ENCODE data around the gene KDELR1.

KDELR1 gene

GRCh38 chr19:48391100-48392005 lies at the start of gene KDELR1:
KDELR1 (minus strand) TSS chr19:48391551; CDS start chr19:48391358, 193 bp downstream.
- peak in 1 of 2 experiments; percentile 32 for DNase-seq (ENCODE audit: low read depth in 2 of 2)

- DNase-seq (ENCODE audit: low read depth in 2 of 2) = no peak
These were observed 45.2 kb upstream of the KDELR1 start for GRCh38 chr19:48436586-48436985.

- no peak for DNase-seq (ENCODE audit: low read depth in 2 of 2)
These were observed 42.0 kb upstream of the KDELR1 start for GRCh38 chr19:48433337-48433736.

- DNase-seq (ENCODE audit: low read depth in 2 of 2) = no peak
These were observed 37.3 kb upstream of the KDELR1 start for GRCh38 chr19:48428670-48429069.

GRCh38 chr19:48424694-48425219 lies 33.4 kb upstream of the KDELR1 start:
- peak in 1 of 2 experiments; percentile 30 for DNase-seq (ENCODE audit: low read depth in 2 of 2)

- DNase-seq (ENCODE audit: low read depth in 2 of 2) = no peak
These were observed 30.2 kb upstream of the KDELR1 start for GRCh38 chr19:48421548-48421947.

GRCh38 chr19:48419158-48419920 lies 28.0 kb upstream of the KDELR1 start:
- DNase-seq (ENCODE audit: low read depth in 2 of 2) = no peak

GRCh38 chr19:48418317-48419064 lies 27.1 kb upstream of the KDELR1 start:
- DNase-seq (ENCODE audit: low read depth in 2 of 2) = no peak

- no peak for DNase-seq (ENCODE audit: low read depth in 2 of 2)
These were observed 26.1 kb upstream of the KDELR1 start for GRCh38 chr19:48417421-48417820.

- no peak for DNase-seq (ENCODE audit: low read depth in 2 of 2)
These were observed 24.5 kb upstream of the KDELR1 start for GRCh38 chr19:48415806-48416221.

- no peak for DNase-seq (ENCODE audit: low read depth in 2 of 2)
These were observed 24.0 kb upstream of the KDELR1 start for GRCh38 chr19:48415395-48415794.

GRCh38 chr19:48413879-48414587 lies 22.7 kb upstream of the KDELR1 start:
- DNase-seq (ENCODE audit: low read depth in 2 of 2) = no peak

- DNase-seq (ENCODE audit: low read depth in 2 of 2) = no peak
These were observed 14.5 kb upstream of the KDELR1 start for GRCh38 chr19:48405850-48406249.

GRCh38 chr19:48405010-48405659 lies 13.8 kb upstream of the KDELR1 start:
- no peak for DNase-seq (ENCODE audit: low read depth in 2 of 2)

- DNase-seq (ENCODE audit: low read depth in 2 of 2) = no peak
These were observed 12.3 kb upstream of the KDELR1 start for GRCh38 chr19:48403606-48404005.

- no peak for DNase-seq (ENCODE audit: low read depth in 2 of 2)
These were observed 9.9 kb upstream of the KDELR1 start for GRCh38 chr19:48401287-48401686.

GRCh38 chr19:48400018-48400742 lies 8.8 kb upstream of the KDELR1 start:
- no peak for DNase-seq (ENCODE audit: low read depth in 2 of 2)

GRCh38 chr19:48398375-48399235 lies 7.3 kb upstream of the KDELR1 start:
- peak; percentile 58 to 62 for DNase-seq (ENCODE audit: low read depth in 2 of 2)

GRCh38 chr19:48398102-48398374 lies 6.7 kb upstream of the KDELR1 start:
- no peak for DNase-seq (ENCODE audit: low read depth in 2 of 2)

Measured in fibroblast of skin of left biceps (primary cell).